Activated CD4-positive, alpha-beta T cell treated with anti-CD3 and anti-CD28 coated beads, Interleukin-2, amount 10 ng/mL, durations not matched to agents 7 days and 5 days (primary cell): ENCODE measurements around the gene PKP1. TPM values are rescaled to one million over a fixed set of nuclear protein-coding genes. Genes with fewer than 3 reads are reported as not detected.

Source experiments
- CTCF ChIA-PET: fragments of 350-600 bp; sonication (Branson Sonifier 250); formaldehyde crosslinking; loops from one replicate; lab custom pipeline; 2021; ENCODE audit warnings: antibody characterized with exemption; lab: Charles Lee
- POLR2A ChIA-PET: fragments of 350-600 bp; sonication (Branson Sonifier 250); formaldehyde crosslinking; loops from one replicate; lab custom pipeline; 2021; ENCODE audit warnings: antibody characterized with exemption; lab: Charles Lee
- DNase-seq: peaks from one replicate; pipeline ENCODE4 v3.0.0-alpha.2; 2020
- H3K27ac Mint-ChIP-seq: one replicate; pipeline ENCODE4 v1.8.0; 2021; ENCODE audit warnings: mild to moderate bottlenecking, moderate library complexity, mixed read lengths
- H3K27me3 Mint-ChIP-seq: one replicate; pipeline ENCODE4 v1.8.0; 2021; ENCODE audit warnings: mixed read lengths
- H3K36me3 Mint-ChIP-seq: one replicate; pipeline ENCODE4 v1.8.0; 2021; ENCODE audit warnings: low read depth, mixed read lengths
- H3K4me1 Mint-ChIP-seq: one replicate; pipeline ENCODE4 v1.8.0; 2021; ENCODE audit warnings: mixed read lengths
- H3K4me3 Mint-ChIP-seq: one replicate; pipeline ENCODE4 v1.8.0; 2021; ENCODE audit warnings: mild to moderate bottlenecking, moderate library complexity, mixed read lengths
- H3K9me3 Mint-ChIP-seq: one replicate; pipeline ENCODE4 v1.8.0; 2021; ENCODE audit warnings: mixed read lengths
- total RNA-seq, 2 experiments: library from RNA; stranded (reverse); gene quantifications; one replicate each; pipeline ENCODE4 v1.2.3, GENCODE V29; 2021

The PKP1 gene
- total RNA-seq, 2 experiments from 2014 or later: not detected

GRCh38 chr1:201357636-201358348, 74.5 kb downstream of the PKP1 start:
- Mint-ChIP-seq H3K9me3 (no peaks in the 10 kb centered on the region), H3K4me1 (no peaks in the 10 kb centered on the region), H3K27me3 (peaks cover 2% of the 10 kb centered on the region), H3K36me3 (no peaks in the 10 kb centered on the region), H3K27ac (no peak overlapping the region), H3K4me3 (no peak overlapping the region)
- POLR2A ChIA-PET: no interaction called here
- CTCF ChIA-PET: interaction anchor here (1.2 kb wide), 1 partner anchor 11 kb away, joined by 3 read pairs; no protein-coding TSS in a partner anchor
- no peak for DNase-seq

GRCh38 chr1:201358596-201358995, 75.3 kb downstream of the PKP1 start:
- Mint-ChIP-seq H3K4me3 (no peak overlapping the region), H3K9me3 (no peaks in the 10 kb centered on the region), H3K36me3 (no peaks in the 10 kb centered on the region), H3K4me1 (no peaks in the 10 kb centered on the region), H3K27me3 (peaks cover 2% of the 10 kb centered on the region), H3K27ac (no peak overlapping the region)
- ChIA-PET CTCF (interaction anchor here (1.0 to 1.2 kb wide), 2 partner anchors 10 to 25 kb away, joined by 3 read pairs; no protein-coding TSS in a partner anchor), POLR2A (no interaction called here)
- no peak for DNase-seq

GRCh38 chr1:201359031-201359872, 75.9 kb downstream of the PKP1 start:
- no peaks in the 10 kb centered on the region for H3K4me1 Mint-ChIP-seq
- ChIA-PET POLR2A (no interaction called here), CTCF (interaction anchor here (1.0 to 1.2 kb wide), 2 partner anchors 9 to 24 kb away, joined by 3 read pairs; no protein-coding TSS in a partner anchor)
- no peak overlapping the region for H3K4me3 Mint-ChIP-seq
- no peak overlapping the region for H3K27ac Mint-ChIP-seq
- no peak for DNase-seq
- H3K27me3 Mint-ChIP-seq: peaks cover 2% of the 10 kb centered on the region
- H3K9me3 Mint-ChIP-seq: no peaks in the 10 kb centered on the region
- H3K36me3 Mint-ChIP-seq: no peaks in the 10 kb centered on the region

GRCh38 chr1:201359873-201360210, 76.5 kb downstream of the PKP1 start:
- POLR2A ChIA-PET: no interaction called here
- Mint-ChIP-seq H3K27ac (no peak overlapping the region), H3K36me3 (no peaks in the 10 kb centered on the region), H3K4me3 (no peak overlapping the region), H3K9me3 (no peaks in the 10 kb centered on the region), H3K27me3 (peaks cover 2% of the 10 kb centered on the region), H3K4me1 (no peaks in the 10 kb centered on the region)
- DNase-seq: no peak
- CTCF ChIA-PET: no interaction called here

GRCh38 chr1:201360486-201360885, 77.2 kb downstream of the PKP1 start:
- Mint-ChIP-seq H3K36me3 (no peaks in the 10 kb centered on the region), H3K9me3 (no peaks in the 10 kb centered on the region), H3K27ac (no peak overlapping the region), H3K4me1 (no peaks in the 10 kb centered on the region), H3K27me3 (peaks cover 2% of the 10 kb centered on the region), H3K4me3 (no peak overlapping the region)
- CTCF ChIA-PET: interaction anchor here (1.2 to 1.5 kb wide), 2 partner anchors 12 to 21 kb away, joined by 4 to 5 read pairs; no protein-coding TSS in a partner anchor
- POLR2A ChIA-PET: interaction anchor here (0.6 kb wide), 1 partner anchor 492 kb away, joined by 8 read pairs; no protein-coding TSS in a partner anchor
- DNase-seq: no peak

- H3K27ac Mint-ChIP-seq: no peak overlapping the region
- H3K9me3 Mint-ChIP-seq: no peaks in the 10 kb centered on the region
- no peaks in the 10 kb centered on the region for H3K4me1 Mint-ChIP-seq
- H3K36me3 Mint-ChIP-seq: no peaks in the 10 kb centered on the region
- DNase-seq: no peak
- ChIA-PET CTCF (interaction anchor here (1.1 to 1.5 kb wide), 3 partner anchors 11 to 109 kb away, joined by 4 to 5 read pairs (median 5); no protein-coding TSS in a partner anchor), POLR2A (no interaction called here)
- H3K4me3 Mint-ChIP-seq: no peak overlapping the region
- H3K27me3 Mint-ChIP-seq: peaks cover 2% of the 10 kb centered on the region
These were observed 77.8 kb downstream of the PKP1 start for GRCh38 chr1:201360901-201361651.

- DNase-seq: peak; percentile 32
- Mint-ChIP-seq H3K27me3 (peaks cover 2% of the 10 kb centered on the region), H3K36me3 (no peaks in the 10 kb centered on the region), H3K4me1 (no peaks in the 10 kb centered on the region), H3K9me3 (no peaks in the 10 kb centered on the region), H3K27ac (no peak overlapping the region), H3K4me3 (no peak overlapping the region)
- ChIA-PET CTCF (interaction anchor here (0.8 to 1.5 kb wide), 4 partner anchors 10 to 110 kb away, joined by 3 to 5 read pairs (median 4); no protein-coding TSS in a partner anchor), POLR2A (no interaction called here)
These were observed 78.6 kb downstream of the PKP1 start for GRCh38 chr1:201361652-201362504.

- Mint-ChIP-seq H3K4me1 (no peaks in the 10 kb centered on the region), H3K9me3 (no peaks in the 10 kb centered on the region), H3K27ac (no peak overlapping the region), H3K4me3 (no peak overlapping the region), H3K36me3 (no peaks in the 10 kb centered on the region), H3K27me3 (peaks cover 2% of the 10 kb centered on the region)
- ChIA-PET CTCF (interaction anchor here (0.8 to 1.0 kb wide), 2 partner anchors 11 to 16 kb away, joined by 3 to 4 read pairs; no protein-coding TSS in a partner anchor), POLR2A (no interaction called here)
- DNase-seq: no peak
These were observed 79.6 kb downstream of the PKP1 start for GRCh38 chr1:201362906-201363305.

GRCh38 chr1:201363467-201363866, 80.2 kb downstream of the PKP1 start:
- ChIA-PET POLR2A (no interaction called here), CTCF (interaction anchor here (1.0 kb wide), 1 partner anchor 10 kb away, joined by 4 read pairs; no protein-coding TSS in a partner anchor)
- H3K4me1 Mint-ChIP-seq: no peaks in the 10 kb centered on the region
- no peak overlapping the region for H3K27ac Mint-ChIP-seq
- no peak for DNase-seq
- no peaks in the 10 kb centered on the region for H3K9me3 Mint-ChIP-seq
- no peaks in the 10 kb centered on the region for H3K36me3 Mint-ChIP-seq
- no peak overlapping the region for H3K4me3 Mint-ChIP-seq
- H3K27me3 Mint-ChIP-seq: peaks cover 2% of the 10 kb centered on the region

GRCh38 chr1:201364808-201365105, 81.5 kb downstream of the PKP1 start:
- Mint-ChIP-seq H3K36me3 (no peaks in the 10 kb centered on the region), H3K9me3 (no peaks in the 10 kb centered on the region), H3K4me1 (no peaks in the 10 kb centered on the region), H3K27me3 (peaks cover 2% of the 10 kb centered on the region), H3K27ac (no peak overlapping the region), H3K4me3 (no peak overlapping the region)
- ChIA-PET POLR2A (no interaction called here), CTCF (interaction anchor here (1.1 kb wide), 1 partner anchor 11 kb away, joined by 3 read pairs; no protein-coding TSS in a partner anchor)
- DNase-seq: no peak

GRCh38 chr1:201365251-201365650, 81.9 kb downstream of the PKP1 start:
- Mint-ChIP-seq H3K4me3 (no peak overlapping the region), H3K4me1 (no peaks in the 10 kb centered on the region), H3K36me3 (no peaks in the 10 kb centered on the region), H3K27me3 (peaks cover 2% of the 10 kb centered on the region), H3K9me3 (no peaks in the 10 kb centered on the region), H3K27ac (no peak overlapping the region)
- DNase-seq: no peak
- ChIA-PET POLR2A (no interaction called here), CTCF (interaction anchor here (1.1 kb wide), 1 partner anchor 11 kb away, joined by 3 read pairs; no protein-coding TSS in a partner anchor)

- ChIA-PET POLR2A (no interaction called here), CTCF (no interaction called here)
- no peaks in the 10 kb centered on the region for H3K36me3 Mint-ChIP-seq
- no peaks in the 10 kb centered on the region for H3K9me3 Mint-ChIP-seq
- no peak overlapping the region for H3K27ac Mint-ChIP-seq
- H3K4me1 Mint-ChIP-seq: no peaks in the 10 kb centered on the region
- peaks cover 5% of the 10 kb centered on the region for H3K27me3 Mint-ChIP-seq
- no peak for DNase-seq
- no peak overlapping the region for H3K4me3 Mint-ChIP-seq
These were observed 83.4 kb downstream of the PKP1 start for GRCh38 chr1:201366696-201367095.
